ENCODE results near the gene PINK1. TPM values are rescaled to one million over a fixed set of nuclear protein-coding genes. Genes with fewer than 3 reads are reported as not detected.

Gene PINK1
- 152 TPM for total RNA-seq

GRCh38 chr1:20633190-20634064, at the start of gene PINK1:
Gene PINK1 (plus strand): TSS chr1:20633458. CDS start chr1:20633549, 91 bp downstream.

GRCh38 chr1:20588634-20589225, 44.5 kb upstream of the PINK1 start, which contains the start of gene CDA:
Gene CDA (plus strand): TSS chr1:20589097. CDS start chr1:20589130, 33 bp downstream.

GRCh38 chr1:20661207-20662109, 28.2 kb downstream of the PINK1 start, which contains the start of gene DDOST:
Gene DDOST (minus strand): TSS chr1:20661369. CDS start chr1:20661350, 19 bp downstream.

Other genes starting within 250 kb of the PINK1 start
- gene CAMK2N1, start 147.2 kb upstream of the PINK1 start, total RNA-seq: 128 TPM
- gene MUL1, start 125.3 kb upstream of the PINK1 start, total RNA-seq: 21.2 TPM
- gene FAM43B, start 80.9 kb upstream of the PINK1 start, total RNA-seq: 8.5 TPM
- not detected for gene CDA, start 44.4 kb upstream of the PINK1 start, total RNA-seq
- gene DDOST, start 27.9 kb downstream of the PINK1 start, total RNA-seq: 100 TPM
- 17.8 TPM for gene KIF17, start 84.5 kb downstream of the PINK1 start, total RNA-seq
- 10.8 TPM for gene SH2D5, start 99.2 kb downstream of the PINK1 start, total RNA-seq
- gene HP1BP3, start 153.8 kb downstream of the PINK1 start, total RNA-seq: 334 TPM